DOHH2 (cell line): Measurements from ENCODE around the gene ETS1.

ENCODE experiments used
- EZH2phosphoT487 ChIP-seq: fragments of 200-600 bp; sonication (generic); IDR thresholded peaks from 2 replicates; pipeline ENCODE4 v1.6.1; 2017; ENCODE audit warnings: borderline replicate concordance, mild to moderate bottlenecking, antibody characterized with exemption, low read length, moderate library complexity, mixed read lengths
- TF ChIP-seq, protein P1 (sequence below): fragments of 200-600 bp; sonication (generic); IDR thresholded peaks from one replicate; pipeline ENCODE4 v1.5.1; 2014; ENCODE audit warnings: antibody characterized with exemption, mild to moderate bottlenecking, low read depth, low read length; ENCODE audit not compliant: poor library complexity, severe bottlenecking

DNA sequence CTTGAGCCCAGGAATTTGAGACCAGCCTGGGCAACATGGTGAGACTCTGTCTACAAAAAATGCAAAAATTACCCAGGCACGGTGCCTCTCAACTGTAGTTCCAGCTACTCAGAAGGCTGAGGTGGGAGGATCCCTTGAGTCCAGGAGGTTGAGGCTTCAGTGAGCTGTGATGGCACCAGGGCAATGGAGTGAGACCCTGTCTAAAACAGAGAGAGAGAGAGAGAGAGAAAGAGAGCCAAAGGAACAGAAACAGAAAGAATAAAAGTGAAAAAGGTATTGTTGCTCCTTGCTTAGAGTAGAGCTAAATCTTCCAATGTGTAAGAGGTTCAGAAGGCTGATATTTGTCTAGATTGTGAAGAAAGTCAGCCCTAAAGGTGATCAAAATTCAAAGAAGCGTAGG, 8.9 kb upstream of the ETS1 start:
- TF ChIP-seq, protein P1, sequence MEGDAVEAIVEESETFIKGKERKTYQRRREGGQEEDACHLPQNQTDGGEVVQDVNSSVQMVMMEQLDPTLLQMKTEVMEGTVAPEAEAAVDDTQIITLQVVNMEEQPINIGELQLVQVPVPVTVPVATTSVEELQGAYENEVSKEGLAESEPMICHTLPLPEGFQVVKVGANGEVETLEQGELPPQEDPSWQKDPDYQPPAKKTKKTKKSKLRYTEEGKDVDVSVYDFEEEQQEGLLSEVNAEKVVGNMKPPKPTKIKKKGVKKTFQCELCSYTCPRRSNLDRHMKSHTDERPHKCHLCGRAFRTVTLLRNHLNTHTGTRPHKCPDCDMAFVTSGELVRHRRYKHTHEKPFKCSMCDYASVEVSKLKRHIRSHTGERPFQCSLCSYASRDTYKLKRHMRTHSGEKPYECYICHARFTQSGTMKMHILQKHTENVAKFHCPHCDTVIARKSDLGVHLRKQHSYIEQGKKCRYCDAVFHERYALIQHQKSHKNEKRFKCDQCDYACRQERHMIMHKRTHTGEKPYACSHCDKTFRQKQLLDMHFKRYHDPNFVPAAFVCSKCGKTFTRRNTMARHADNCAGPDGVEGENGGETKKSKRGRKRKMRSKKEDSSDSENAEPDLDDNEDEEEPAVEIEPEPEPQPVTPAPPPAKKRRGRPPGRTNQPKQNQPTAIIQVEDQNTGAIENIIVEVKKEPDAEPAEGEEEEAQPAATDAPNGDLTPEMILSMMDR, result no peak
- no peak for TF ChIP-seq EZH2phosphoT487
